Esophagus (tissue), 2 donors: Measurements from ENCODE around the gene INTS11. TPM values are rescaled to one million over a fixed set of nuclear protein-coding genes. Genes with fewer than 3 reads are reported as not detected.
"Not testable (repeated sequence)": the region's sequence is repeated elsewhere in the genome, so short reads cannot be mapped to it uniquely, and the experiment has no call there.

Experiments
- H3K27ac ChIP-seq, 2 donors: one replicate each; pipeline ENCODE4 v1.5.1; 2013; ENCODE audit warnings: low read depth in 2 of 2, mild to moderate bottlenecking in 2 of 2, inconsistent platforms in 1 of 2, low read length in 1 of 2, moderate library complexity in 1 of 2
- H3K27me3 ChIP-seq, 2 donors: one replicate each; pipeline ENCODE4 v1.6.1; 2013; ENCODE audit warnings: low read length in 2 of 2, control low read depth in 1 of 2, mild to moderate bottlenecking in 1 of 2; ENCODE audit not compliant: insufficient read depth in 2 of 2, control insufficient read depth in 1 of 2
- H3K36me3 ChIP-seq, 2 donors: one replicate each; pipeline ENCODE4 v1.6.1; 2013; ENCODE audit warnings: low read length in 1 of 2; ENCODE audit not compliant: control insufficient read depth in 2 of 2, insufficient read depth in 2 of 2
- H3K4me1 ChIP-seq, 2 donors: one replicate each; pipeline ENCODE4 v1.6.1; 2013; ENCODE audit warnings: low read length in 1 of 2; ENCODE audit not compliant: control insufficient read depth in 2 of 2, insufficient read depth in 2 of 2
- H3K4me3 ChIP-seq, 2 donors: one replicate each; pipeline ENCODE4 v1.5.1; 2013; ENCODE audit warnings: low read length in 2 of 2, mild to moderate bottlenecking in 2 of 2, low read depth in 1 of 2, moderate library complexity in 1 of 2
- H3K9me3 ChIP-seq, 2 donors: one replicate each; pipeline ENCODE4 v1.6.1; 2013; ENCODE audit warnings: mild to moderate bottlenecking in 2 of 2, low read depth in 1 of 2, low read length in 1 of 2, moderate library complexity in 1 of 2; ENCODE audit not compliant: control insufficient read depth in 2 of 2, insufficient read depth in 1 of 2
- WGBS, 2 donors: extraction: QIAGEN DNeasy Blood & Tissue Kit; methylation state at CpG; one replicate each; pipeline ENCODE4 v1.1.7; 2013; 5-methylcytosine and 5-hydroxymethylcytosine counted together
- polyA plus RNA-seq, 2 donors: library from polyadenylated mRNA; stranded (reverse); fragments of 200-250 nt; gene quantifications; one replicate each; pipeline ENCODE4 v1.2.3, GENCODE V29; 2013
- donor health status: healthy with polysubstance abuse.
- donor health status: Bipolar disorder and iron deficiency.

The INTS11 gene
- 100 to 1,000 TPM in 1 of 2 donors, 10 to 100 TPM in 1; 74.1 to 127 TPM for polyA plus RNA-seq

- H3K4me1 ChIP-seq, result peaks cover 8 to 22% of the 10 kb centered on the region in 2 donors
- 0 to 3% methylated on average over 62 to 84 of the region's 84 CpGs for WGBS, 2 donors
- no peaks in the 10 kb centered on the region for H3K27me3 ChIP-seq
- H3K36me3 ChIP-seq, result peaks cover 3 to 33% of the 10 kb centered on the region in 2 donors
- peak within 1 kb of the TSS; percentile 80 to 84 for H3K4me3 ChIP-seq
- H3K27ac ChIP-seq, result peak within 1 kb of the TSS; percentile 83 to 95
- peaks cover 0 to 5% of the 10 kb centered on the region in 2 donors for H3K9me3 ChIP-seq
Observed at GRCh38 chr1:1324524-1325287, at the start of gene INTS11, which contains the start of gene CPTP. Gene INTS11 (minus strand): TSS chr1:1324660. CDS start chr1:1324608, 52 bp downstream. Gene CPTP (plus strand): TSS chr1:1324802. CDS start chr1:1326911, 2,109 bp downstream.

GRCh38 chr1:1373815-1374588 lies 49.5 kb upstream of the INTS11 start:
- H3K4me1 ChIP-seq, result peaks cover 11 to 13% of the 10 kb centered on the region in 2 donors
- WGBS, 2 donors, result 46 to 50% methylated on average over 52 of the region's 52 CpGs
- H3K27me3 ChIP-seq, result no peaks in the 10 kb centered on the region
- no peaks in the 10 kb centered on the region for H3K9me3 ChIP-seq
- H3K4me3 ChIP-seq, result peak overlapping the region; percentile 75 to 97
- peak overlapping the region in 1 of 2 donors; percentile 85 for H3K27ac ChIP-seq
- peaks cover 0 to 3% of the 10 kb centered on the region in 2 donors for H3K36me3 ChIP-seq

GRCh38 chr1:1373051-1373814 lies 48.8 kb upstream of the INTS11 start:
- Histone ChIP-seq H3K36me3 (peaks cover 0 to 3% of the 10 kb centered on the region in 2 donors), H3K9me3 (no peaks in the 10 kb centered on the region), H3K27ac (no peak overlapping the region), H3K4me1 (peaks cover 11 to 13% of the 10 kb centered on the region in 2 donors), H3K27me3 (no peaks in the 10 kb centered on the region), H3K4me3 (peak overlapping the region in 1 of 2 donors; percentile 75)
- WGBS, 2 donors, result 82 to 84% methylated on average over 26 of the region's 26 CpGs

GRCh38 chr1:1371746-1372711 lies 47.6 kb upstream of the INTS11 start:
- peaks cover 11 to 13% of the 10 kb centered on the region in 2 donors for H3K4me1 ChIP-seq
- H3K27me3 ChIP-seq, result no peaks in the 10 kb centered on the region
- H3K9me3 ChIP-seq, result peaks cover 0 to 1% of the 10 kb centered on the region in 2 donors
- peaks cover 0 to 3% of the 10 kb centered on the region in 2 donors for H3K36me3 ChIP-seq
- H3K27ac ChIP-seq, result no peak overlapping the region
- 31 to 34% methylated on average over 26 of the region's 26 CpGs for WGBS, 2 donors
- H3K4me3 ChIP-seq, result no peak overlapping the region

DNA sequence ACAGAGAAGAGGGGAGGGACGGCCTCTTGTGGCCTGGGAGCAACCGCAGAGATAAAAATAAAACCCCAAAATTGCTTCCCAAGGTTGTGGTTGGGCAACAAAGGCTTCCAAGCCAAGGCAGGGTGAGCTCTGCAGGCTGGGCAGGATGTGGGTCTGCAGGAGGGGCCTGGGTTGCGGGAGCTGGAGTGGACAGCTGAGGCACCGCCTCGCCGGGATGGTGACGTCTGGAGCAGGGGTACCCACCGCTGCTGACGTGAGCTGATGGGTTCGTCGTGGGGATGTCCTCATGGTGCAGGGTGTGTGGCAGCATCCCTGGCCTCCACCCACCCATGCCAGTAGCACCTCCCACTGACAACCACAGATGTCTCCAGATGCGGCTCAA lies 46.9 kb upstream of the INTS11 start:
- Histone ChIP-seq H3K27me3 (no peaks in the 10 kb centered on the region), H3K27ac (no peak overlapping the region), H3K36me3 (peaks cover 0 to 3% of the 10 kb centered on the region in 2 donors), H3K4me3 (no peak overlapping the region), H3K9me3 (peaks cover 0 to 5% of the 10 kb centered on the region in 2 donors), H3K4me1 (peaks cover 11 to 13% of the 10 kb centered on the region in 2 donors)
- WGBS, 2 donors, result 57 to 62% methylated on average over 12 of the region's 12 CpGs

- Histone ChIP-seq H3K36me3 (peaks cover 0 to 3% of the 10 kb centered on the region in 2 donors), H3K9me3 (peaks cover 0 to 5% of the 10 kb centered on the region in 2 donors), H3K27ac (no peak overlapping the region), H3K4me1 (peaks cover 9 to 13% of the 10 kb centered on the region in 2 donors), H3K4me3 (no peak overlapping the region), H3K27me3 (no peaks in the 10 kb centered on the region)
- WGBS, 2 donors, result 81 to 84% methylated on average over 16 of the region's 16 CpGs
Observed at GRCh38 chr1:1370771-1371300, 46.4 kb upstream of the INTS11 start.

- 93 to 94% methylated on average over 14 of the region's 14 CpGs for WGBS, 2 donors
Observed at GRCh38 chr1:1370094-1370493, 45.6 kb upstream of the INTS11 start.

GRCh38 chr1:1367315-1367714 lies 42.9 kb upstream of the INTS11 start:
- Histone ChIP-seq H3K9me3 (peaks cover 0 to 5% of the 10 kb centered on the region in 2 donors), H3K27me3 (no peaks in the 10 kb centered on the region), H3K36me3 (no peaks in the 10 kb centered on the region), H3K4me1 (peaks cover 0 to 3% of the 10 kb centered on the region in 2 donors), H3K4me3 (no peak overlapping the region), H3K27ac (no peak overlapping the region)
- 94 to 96% methylated on average over 5 of the region's 5 CpGs for WGBS, 2 donors

More at GRCh38 chr1:1370094-1370493, 45.6 kb upstream of the INTS11 start:
- H3K9me3 ChIP-seq, H3K36me3 ChIP-seq, H3K4me3 ChIP-seq, H3K27me3 ChIP-seq, H3K27ac ChIP-seq: not testable (repeated sequence)
- H3K4me1 ChIP-seq, result peaks cover 9 to 13% of the 10 kb centered on the region in 2 donors
